ENCODE data around the gene CPNE2. TPM values are rescaled to one million over a fixed set of nuclear protein-coding genes. Genes with fewer than 3 reads are reported as not detected.

CPNE2 gene
- total RNA-seq, 1 donor from 2014 or later: 24.7 TPM

GRCh38 chr16:57123974-57124674 is 31.7 kb downstream of the CPNE2 start:
- peak; percentile 32 for DNase-seq (ENCODE audit: low read depth)

- DNase-seq (ENCODE audit: low read depth): no peak
Observed at GRCh38 chr16:57125376-57125775, 33.0 kb downstream of the CPNE2 start.

DNA sequence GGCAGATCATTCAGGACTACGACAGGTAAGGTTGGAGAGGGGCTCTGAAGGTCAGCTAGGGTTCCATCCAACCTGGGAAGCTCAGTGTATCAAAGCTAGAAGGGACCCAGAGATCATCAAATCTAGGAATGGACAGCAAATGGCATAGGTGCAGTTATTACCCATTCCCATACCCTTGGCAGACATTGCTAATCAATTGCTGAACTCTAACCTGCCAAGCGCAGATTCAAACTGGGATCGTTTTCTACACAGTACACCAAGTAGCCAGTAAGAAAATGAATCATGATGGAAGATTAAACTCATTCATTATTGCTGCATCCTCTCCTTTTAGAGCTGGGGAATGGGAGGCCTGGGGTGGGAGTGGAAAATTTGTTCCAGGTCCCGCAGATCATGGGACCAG is 33.6 kb downstream of the CPNE2 start:
- DNase-seq (ENCODE audit: low read depth): no peak

- no peak for DNase-seq (ENCODE audit: low read depth)
Observed at GRCh38 chr16:57126411-57126810, 34.0 kb downstream of the CPNE2 start.

- no peak for DNase-seq (ENCODE audit: low read depth)
Observed at GRCh38 chr16:57127037-57127763, 34.8 kb downstream of the CPNE2 start.

DNA sequence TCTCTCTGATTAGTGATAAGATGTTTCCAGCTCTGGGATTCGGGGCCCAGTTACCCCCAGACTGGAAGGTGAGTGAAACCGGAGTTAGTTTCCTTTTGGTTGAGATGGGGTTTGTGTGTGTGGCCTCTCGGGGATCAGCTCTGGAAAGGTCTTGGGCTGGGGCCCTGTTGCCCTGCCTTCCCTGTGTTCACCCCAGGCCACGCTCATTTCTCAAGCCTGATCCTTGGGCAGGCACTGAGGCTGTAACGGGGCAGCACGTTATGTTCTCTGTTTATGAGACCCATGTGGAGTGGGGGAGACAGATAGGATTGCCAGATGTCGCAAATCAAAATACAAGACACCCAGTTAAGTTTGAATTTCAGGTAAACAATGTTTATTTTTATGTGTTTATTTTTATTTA is 35.5 kb downstream of the CPNE2 start:
- no peak for DNase-seq (ENCODE audit: low read depth)

DNA sequence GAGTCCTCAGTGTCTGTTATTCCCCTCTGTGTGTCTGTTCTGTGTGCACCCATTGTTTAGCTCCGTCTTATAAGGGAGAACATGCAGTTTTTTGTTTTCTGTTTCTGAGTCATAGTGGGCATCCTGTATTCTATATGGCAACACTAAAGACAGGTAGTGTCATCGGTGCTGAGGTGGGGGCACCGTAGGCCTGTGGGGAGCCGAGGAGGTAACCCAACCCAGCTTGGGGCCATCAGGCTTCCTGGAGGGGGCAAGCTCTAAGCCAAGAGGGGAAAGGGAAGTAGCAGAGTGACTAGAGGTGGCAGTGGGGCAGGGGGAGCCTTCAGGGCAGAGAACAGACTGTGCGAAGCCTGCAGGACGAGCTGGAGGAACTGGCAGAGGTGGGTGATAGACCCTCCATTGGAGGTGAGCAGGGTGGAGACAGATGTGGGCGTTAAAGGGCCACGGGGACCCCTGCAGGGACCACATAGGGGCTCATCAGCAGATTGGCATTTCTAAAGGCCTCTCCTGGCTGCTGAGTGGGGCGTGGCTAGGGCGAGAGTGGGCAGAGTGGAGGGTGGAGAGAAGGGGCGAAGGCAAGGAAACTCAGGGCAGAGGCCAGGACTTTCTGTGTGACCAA is 36.5 kb downstream of the CPNE2 start:
- no peak for DNase-seq (ENCODE audit: low read depth)

DNA sequence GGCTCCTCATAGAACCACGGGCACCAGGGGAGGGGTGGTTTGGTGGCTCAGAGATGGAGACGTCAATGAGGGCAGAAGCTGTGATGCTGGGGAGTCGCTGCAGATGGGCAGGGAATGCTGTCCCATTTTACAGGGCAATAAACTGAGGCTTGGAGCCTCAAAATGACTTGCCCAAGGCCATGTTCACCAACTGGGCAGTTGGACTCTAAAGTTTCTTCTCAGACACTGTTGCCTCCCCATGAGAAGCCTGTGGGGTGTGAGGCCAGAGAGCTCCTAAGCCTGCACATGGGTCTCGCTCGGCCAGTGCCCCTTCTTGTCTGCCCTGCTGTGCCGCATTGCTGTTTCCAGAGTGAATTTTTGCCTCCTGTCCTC is 38.6 kb downstream of the CPNE2 start:
- DNase-seq (ENCODE audit: low read depth): no peak

DNA sequence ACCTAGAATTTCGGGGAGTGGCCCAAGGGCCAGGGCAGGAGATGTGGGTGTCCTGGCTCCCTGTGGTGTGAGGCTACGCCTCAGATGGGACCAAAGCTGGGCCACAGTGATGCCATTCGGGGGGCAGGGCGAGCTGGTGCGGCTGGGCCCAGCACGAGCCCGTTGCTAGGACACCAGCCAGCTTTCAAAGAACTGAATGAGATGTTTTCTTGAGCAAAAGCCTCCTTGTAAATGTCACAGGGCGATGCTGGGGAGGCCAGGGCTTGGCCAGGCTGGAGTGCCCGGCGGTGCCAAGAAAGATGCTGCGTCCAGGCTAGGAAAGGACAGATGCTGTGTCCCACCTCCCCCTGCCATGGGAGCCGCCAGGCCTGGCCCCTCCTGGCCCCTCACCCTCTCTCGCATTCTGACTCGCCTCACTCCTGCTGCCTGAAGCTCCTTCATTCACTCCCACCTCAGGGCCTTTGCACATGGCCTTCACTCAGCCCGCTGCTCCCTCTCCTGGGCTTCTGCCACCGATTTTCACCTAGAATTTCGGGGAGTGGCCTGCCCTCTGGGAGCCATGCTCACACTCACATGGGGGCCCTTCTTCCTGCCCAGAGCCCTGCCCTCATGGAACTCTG is 39.1 kb downstream of the CPNE2 start:
- no peak for DNase-seq (ENCODE audit: low read depth)

GRCh38 chr16:57132470-57132869 is 40.1 kb downstream of the CPNE2 start:
- DNase-seq (ENCODE audit: low read depth): no peak

DNA sequence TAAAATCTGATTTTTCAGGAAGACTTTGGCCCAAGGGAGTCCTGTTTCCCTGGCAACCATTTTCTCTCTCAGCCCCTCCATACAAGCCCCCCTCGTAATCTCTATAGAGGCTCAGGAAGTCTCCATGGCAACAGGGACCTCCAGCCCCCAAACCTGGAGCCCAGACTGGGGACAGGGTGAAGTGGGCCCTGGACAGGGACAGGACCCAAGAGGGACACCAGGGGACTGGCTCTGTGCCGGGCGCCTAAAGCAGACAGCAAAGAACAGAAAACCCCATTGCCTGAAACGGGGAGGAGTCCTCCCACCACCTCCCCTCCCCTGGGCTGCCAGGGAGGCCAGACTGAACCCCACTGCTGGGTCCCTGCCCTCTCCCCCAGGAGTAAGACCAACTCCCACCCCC is 40.6 kb downstream of the CPNE2 start:
- no peak for DNase-seq (ENCODE audit: low read depth)

GRCh38 chr16:57133886-57134285 is 41.5 kb downstream of the CPNE2 start:
- DNase-seq (ENCODE audit: low read depth): no peak

GRCh38 chr16:57134982-57135381 is 42.6 kb downstream of the CPNE2 start:
- DNase-seq (ENCODE audit: low read depth): no peak

- no peak for DNase-seq (ENCODE audit: low read depth)
Observed at GRCh38 chr16:57137043-57137442, 44.7 kb downstream of the CPNE2 start.

GRCh38 chr16:57137566-57138273 is 45.3 kb downstream of the CPNE2 start:
- no peak for DNase-seq (ENCODE audit: low read depth)

DNA sequence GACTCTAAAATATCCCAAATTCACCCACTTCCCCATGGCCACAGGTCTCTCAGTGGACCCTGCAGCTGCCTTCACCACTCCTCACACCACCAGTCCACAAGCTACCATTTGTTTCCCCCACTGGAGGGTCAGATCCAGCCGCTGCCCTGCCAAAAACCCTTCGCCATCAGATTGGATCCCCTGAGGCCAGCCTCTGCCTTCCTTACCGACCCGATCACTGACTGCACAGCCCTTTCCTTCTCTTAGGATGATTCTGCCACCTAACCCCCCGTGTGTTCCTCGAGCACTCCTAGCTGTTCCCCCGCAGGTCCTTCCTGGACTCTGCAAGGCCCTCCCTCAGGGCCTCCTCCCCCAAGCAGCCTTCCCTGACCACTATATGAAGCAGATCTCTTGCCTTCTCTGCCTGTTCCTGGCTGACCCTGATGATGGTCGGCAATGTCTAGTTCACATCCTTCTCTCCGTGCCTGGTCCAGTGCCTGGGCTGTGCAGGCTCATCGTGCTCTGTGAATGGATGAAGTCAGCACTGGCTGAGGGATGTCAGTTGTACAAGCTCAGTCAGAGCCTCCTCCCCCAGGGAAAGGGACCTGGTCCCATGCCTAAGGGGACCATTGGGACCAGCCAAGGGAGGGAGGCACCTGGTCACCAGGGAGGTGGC is 46.0 kb downstream of the CPNE2 start:
- no peak for DNase-seq (ENCODE audit: low read depth)

- no peak for DNase-seq (ENCODE audit: low read depth)
Observed at GRCh38 chr16:57140931-57141668, 48.7 kb downstream of the CPNE2 start.

GRCh38 chr16:57141822-57142631 is 49.6 kb downstream of the CPNE2 start:
- no peak for DNase-seq (ENCODE audit: low read depth)

GRCh38 chr16:57143149-57143921 is 51.0 kb downstream of the CPNE2 start:
- peak; percentile 85 for DNase-seq (ENCODE audit: low read depth)
